Astrocyte (in vitro differentiated cells and primary cell): Measurements from ENCODE around the gene NAA10.

Source experiments
- EZH2 ChIP-seq: IDR thresholded peaks from 2 replicates; pipeline ENCODE4 v1.6.1; 2012; ENCODE audit warnings: mild to moderate bottlenecking, low read length, inconsistent platforms; ENCODE audit not compliant: insufficient read depth
- TF ChIP-seq, protein P1 (sequence below): IDR thresholded peaks from 2 replicates; pipeline ENCODE4 v1.5.1; 2011; ENCODE audit warnings: low read depth, mild to moderate bottlenecking, inconsistent platforms, low read length, moderate library complexity; ENCODE audit not compliant: insufficient read depth

GRCh38 chrX:153884590-153884989 is 50.2 kb downstream of the NAA10 start:
- no peak for TF ChIP-seq EZH2
- TF ChIP-seq, protein P1, sequence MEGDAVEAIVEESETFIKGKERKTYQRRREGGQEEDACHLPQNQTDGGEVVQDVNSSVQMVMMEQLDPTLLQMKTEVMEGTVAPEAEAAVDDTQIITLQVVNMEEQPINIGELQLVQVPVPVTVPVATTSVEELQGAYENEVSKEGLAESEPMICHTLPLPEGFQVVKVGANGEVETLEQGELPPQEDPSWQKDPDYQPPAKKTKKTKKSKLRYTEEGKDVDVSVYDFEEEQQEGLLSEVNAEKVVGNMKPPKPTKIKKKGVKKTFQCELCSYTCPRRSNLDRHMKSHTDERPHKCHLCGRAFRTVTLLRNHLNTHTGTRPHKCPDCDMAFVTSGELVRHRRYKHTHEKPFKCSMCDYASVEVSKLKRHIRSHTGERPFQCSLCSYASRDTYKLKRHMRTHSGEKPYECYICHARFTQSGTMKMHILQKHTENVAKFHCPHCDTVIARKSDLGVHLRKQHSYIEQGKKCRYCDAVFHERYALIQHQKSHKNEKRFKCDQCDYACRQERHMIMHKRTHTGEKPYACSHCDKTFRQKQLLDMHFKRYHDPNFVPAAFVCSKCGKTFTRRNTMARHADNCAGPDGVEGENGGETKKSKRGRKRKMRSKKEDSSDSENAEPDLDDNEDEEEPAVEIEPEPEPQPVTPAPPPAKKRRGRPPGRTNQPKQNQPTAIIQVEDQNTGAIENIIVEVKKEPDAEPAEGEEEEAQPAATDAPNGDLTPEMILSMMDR = no peak
